ENCODE results near the gene VWA2.

Gene VWA2

DNA sequence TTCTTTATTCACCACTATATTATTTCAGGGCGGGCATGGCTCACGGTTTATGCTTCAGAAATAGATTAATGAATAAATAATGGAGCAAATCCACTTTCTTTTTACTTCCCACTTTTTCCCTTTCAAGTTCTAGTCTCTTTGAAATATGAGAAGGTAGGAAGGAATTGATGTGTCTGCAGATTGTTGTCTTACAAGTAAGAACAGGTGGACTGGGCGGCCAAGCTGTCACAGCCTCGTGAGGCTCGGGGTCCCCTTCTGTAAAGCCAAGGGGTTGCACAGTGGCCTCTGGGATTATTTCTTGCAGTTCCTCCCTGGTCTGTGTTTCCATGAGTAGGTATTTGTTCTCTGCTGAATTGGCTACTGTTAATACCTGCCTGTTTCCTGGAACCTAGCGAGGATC lies 11.2 kb downstream of the VWA2 start:
- DNase-seq, result no peak

GRCh38 chr10:114250716-114251115 lies 11.7 kb downstream of the VWA2 start:
- DNase-seq, result no peak

- DNase-seq, result no peak
Measured at GRCh38 chr10:114252092-114252491, 13.0 kb downstream of the VWA2 start.

- DNase-seq, result no peak
Measured at GRCh38 chr10:114252883-114253282, 13.8 kb downstream of the VWA2 start.

- no peak for DNase-seq
Measured at GRCh38 chr10:114255227-114255626, 16.2 kb downstream of the VWA2 start.

- DNase-seq, result no peak
Measured at GRCh38 chr10:114256008-114256765, 17.1 kb downstream of the VWA2 start.

DNA sequence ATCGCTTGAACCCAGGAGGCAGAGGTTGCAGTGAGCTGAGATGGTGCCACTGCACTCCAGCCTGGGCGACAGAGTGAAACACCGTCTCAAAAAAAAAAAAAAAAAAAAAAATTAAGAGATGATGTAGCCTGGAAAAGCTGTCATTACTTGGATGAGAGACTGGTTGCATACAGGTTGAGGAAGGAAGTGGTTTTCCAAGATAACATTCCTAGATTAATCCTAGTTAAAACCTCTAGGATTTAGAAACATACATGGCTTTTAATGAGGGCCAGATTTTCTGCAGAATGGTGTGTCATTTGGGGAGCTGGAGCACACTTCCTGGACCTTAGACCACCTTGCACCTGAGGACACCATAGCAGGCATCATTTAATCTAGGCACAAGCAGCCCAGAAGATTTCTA lies 17.8 kb downstream of the VWA2 start:
- no peak for DNase-seq

DNA sequence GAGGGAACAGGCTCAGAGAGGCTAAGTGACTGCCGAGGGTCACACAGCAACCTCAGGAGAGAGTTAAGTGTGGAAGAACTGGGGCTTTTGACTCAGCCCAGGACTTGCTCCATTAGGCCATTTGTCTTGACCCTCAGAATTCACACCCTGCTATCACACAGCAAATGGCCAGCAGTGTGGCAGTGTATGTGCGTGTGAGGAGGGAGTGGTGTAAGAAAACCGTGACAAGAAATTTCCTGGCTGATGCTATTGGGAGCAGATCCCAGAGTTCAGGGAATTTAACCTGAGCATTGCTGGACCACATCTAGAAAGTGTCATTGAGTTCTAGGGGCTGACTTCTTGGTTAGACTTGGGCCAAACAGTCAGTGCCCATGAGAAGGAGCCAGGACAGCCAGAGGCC lies 18.4 kb downstream of the VWA2 start:
- DNase-seq, result no peak

DNA sequence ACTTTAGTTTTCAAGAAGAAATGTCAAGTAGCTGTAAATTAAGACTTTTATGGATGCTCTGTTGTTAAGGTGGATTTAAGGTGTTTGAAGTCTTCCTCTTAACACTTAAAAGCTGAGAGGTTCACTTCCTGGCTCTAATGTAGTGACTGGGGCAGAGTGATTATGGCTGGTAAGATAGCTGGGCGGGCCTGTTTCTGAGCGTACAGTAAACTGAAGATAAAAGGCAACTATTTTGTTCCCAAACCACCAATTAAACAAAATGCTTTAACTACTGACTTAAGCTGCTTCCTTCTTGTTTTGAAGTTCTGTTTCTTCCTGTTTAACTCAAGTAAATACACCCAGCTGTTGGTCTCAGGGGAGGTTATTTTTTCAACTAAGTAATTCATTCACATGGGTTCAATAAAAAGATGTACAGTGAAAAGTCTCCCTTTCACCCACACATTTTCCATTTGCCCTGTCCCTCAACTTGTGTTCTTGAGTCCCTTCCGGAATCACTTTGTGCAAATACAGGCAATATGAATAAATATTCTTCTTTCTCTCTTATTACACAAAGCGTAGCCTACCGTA lies 19.3 kb downstream of the VWA2 start:
- no peak for DNase-seq

DNA sequence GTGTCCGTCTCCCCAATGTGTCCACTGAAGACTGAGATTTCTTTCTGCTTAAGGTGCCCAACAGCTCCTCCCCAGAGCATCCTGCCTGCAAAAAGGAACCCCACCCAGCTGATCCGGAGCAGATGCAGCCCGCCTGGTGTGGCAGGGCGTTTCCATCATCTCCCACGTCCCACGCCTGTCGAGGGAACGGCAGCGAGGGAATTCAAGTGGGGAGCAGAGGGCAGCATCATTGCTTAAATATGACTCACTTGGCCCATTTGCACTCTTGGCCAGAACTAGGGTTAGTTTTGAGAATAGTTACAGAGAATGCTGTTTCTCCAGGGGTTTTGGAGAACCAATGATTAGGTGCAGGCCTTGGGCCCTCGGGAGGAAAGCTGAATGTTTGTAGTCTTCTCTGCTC lies 20.8 kb downstream of the VWA2 start:
- no peak for DNase-seq

DNA sequence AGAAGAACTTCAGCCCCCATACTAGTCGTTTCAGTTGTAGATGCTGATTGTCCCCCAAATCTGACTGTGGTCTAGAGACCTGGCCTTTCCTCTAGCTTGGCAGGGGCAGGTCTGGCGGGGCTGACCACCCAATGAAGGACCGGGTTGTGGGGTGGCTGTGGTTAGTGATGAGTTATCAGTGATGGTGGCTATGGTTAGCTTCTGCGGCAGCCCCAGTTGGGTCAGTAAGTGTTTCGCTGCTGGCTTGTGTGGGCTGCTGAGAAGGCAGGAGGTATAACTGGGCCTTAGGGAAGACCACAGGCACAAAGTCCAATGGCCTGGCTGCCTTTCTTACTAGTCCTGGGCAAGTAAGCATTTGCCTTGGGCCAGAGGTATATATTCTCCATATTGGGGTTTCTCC lies 21.3 kb downstream of the VWA2 start:
- DNase-seq, result no peak

- no peak for DNase-seq
Measured at GRCh38 chr10:114261076-114261475, 22.0 kb downstream of the VWA2 start.

DNA sequence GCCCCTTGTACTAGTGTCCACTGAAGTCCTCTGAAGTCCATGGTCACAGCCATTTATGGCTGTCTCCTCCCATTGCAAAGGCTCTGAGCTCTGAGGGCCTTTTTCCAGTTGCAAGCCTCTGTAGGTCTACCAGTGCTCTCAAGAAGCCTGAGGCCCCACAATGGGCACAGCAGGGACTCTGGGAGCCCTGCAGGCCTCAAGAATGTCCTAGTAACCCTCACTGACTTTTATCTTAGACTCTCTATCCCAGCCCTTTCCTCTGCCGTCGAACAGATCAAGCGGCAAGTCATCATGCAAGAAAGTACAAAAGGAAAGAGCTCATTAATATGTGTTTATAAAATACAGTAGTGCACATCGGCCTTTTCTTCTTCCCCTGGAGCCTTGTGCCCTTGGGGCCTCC lies 23.4 kb downstream of the VWA2 start:
- DNase-seq, result no peak

GRCh38 chr10:114265392-114266053 lies 26.5 kb downstream of the VWA2 start:
- no peak for DNase-seq

DNA sequence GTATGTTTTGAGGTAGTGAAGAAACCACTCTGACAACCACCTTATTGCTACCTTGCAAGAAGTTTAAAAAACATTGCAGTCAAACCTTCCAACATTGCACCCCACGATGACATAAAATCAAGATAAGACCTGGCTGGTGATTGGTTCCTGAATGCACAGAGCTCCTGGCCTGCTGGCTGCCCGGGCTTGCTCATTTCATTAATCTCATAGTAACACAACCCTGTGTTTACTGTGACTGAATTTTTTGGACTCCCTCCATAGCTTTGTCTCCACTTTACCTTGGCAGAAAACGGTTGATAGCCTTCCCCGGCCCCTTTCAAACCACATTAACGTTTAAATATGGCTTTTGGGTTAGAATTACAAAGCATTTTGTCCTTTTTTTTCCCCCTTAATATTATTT lies 27.5 kb downstream of the VWA2 start:
- no peak for DNase-seq

- DNase-seq, result no peak
Measured at GRCh38 chr10:114271075-114271778, 32.2 kb downstream of the VWA2 start.

DNA sequence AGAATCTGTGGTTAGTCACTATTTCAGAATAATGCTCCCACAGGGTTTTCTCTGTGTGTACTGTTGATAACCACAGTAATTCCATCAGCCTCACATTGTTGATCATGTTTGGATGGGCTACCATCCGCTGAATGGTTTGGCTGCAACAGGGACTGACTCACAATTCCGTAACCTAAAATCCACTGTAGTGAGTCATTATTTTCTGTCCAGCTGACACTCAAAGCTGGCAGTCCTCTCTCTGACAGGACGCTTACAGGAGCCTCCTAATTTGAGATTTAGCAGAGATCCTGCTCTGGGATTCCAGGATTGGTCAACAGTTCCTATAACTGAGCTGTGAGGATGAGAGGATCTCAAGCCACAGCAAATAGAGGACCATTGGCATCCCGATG lies 32.7 kb downstream of the VWA2 start:
- DNase-seq, result no peak

DNA sequence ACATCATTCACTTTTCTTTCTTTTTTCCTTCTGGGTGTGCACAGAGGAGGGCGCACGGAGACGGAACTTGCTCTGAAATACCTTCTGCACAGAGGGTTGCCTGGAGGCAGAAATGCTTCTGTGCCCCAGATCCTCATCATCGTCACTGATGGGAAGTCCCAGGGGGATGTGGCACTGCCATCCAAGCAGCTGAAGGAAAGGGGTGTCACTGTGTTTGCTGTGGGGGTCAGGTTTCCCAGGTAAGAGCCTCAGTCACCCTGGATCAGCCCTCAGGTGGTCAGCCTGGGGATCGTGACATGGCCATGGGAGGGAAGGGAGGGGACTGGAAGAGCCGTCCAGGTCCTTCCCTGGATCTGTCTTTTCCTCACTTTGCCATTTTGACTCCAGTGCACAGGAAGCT lies 33.6 kb downstream of the VWA2 start:
- no peak for DNase-seq

- DNase-seq, result no peak
Measured at GRCh38 chr10:114273910-114274309, 34.9 kb downstream of the VWA2 start.

DNA sequence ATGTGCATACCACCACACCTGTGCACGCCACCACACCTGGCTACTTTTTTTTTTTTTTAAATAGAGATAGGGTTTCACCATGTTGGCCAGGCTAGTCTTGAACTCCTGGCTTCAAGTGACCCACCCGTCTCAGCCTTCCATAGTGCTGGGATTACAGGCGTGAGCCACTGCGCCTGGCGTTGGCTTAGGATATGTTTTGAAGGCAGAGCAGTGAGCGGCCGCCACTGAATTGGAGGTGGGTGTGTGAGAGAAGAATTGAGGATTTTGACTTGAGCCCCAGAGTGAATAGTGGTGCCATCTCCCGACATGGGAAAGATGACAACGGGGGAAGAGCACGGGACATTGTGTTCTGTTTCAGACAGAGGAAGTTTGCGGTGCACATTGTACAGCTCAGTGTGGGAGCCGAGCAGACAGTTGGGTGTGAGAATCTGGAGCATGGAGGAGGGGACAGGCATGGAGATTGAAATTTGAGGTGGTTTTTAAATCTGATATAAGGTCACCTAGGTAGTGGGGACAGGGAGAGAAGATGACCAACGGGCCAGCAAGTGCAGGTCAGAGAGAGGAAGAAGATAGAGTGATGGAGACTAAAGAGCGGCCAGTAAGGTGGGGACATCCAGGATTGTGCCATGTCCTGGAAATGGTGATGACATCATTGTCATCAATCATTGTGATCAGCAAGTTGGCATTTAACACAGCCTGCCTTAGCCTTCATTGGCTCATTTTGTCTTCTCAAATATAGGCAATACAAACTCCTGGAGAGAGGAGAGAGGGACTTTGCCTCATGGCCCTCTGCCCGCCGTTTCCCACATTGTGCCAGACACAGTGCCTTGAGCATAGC lies 35.8 kb downstream of the VWA2 start:
- no peak for DNase-seq

DNA sequence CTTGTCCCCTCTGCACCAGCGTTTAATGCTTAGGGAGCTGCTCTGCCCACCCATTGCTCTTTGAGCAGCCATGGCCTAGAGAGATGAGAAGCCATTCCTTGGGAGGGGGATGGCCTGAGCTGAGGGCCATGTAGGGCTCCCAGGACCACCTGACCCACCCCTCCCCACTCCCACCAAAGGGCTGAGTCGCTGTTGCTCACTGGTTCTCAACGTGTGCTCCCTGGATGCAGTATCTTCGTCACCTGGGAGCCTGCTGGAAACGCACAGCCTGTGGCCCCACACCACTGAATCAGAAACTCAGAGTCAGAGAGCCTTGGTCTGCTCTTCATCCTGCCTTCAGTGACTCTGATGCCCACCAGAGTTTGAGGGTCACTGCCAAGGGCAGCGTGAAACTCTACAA lies 37.0 kb downstream of the VWA2 start:
- DNase-seq, result no peak

DNA sequence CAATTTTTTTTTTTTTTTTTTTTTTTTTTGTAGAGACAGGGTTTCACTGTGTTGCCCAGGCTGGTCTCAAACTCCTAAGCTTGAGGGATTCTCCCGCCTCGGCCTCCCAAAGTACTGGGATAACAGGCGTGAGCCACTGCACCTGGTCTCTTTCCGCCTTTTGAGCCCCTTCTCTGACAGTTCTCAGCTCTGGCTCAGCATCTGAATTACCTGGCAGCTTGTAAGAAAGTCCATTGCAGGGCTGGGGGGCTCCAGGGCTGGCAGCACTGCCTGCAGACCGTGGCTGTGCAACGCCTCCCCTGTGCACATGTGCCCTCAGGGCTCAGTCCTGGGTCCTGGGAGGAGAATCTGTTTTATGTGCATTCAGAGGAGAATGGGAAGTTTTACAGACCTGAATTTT lies 37.6 kb downstream of the VWA2 start:
- no peak for DNase-seq
